K562 (cell line): ENCODE results near the gene EXT2. TPM values are rescaled to one million over a fixed set of nuclear protein-coding genes. Genes with fewer than 3 reads are reported as not detected.
A peak's percentile ranks its signal among the peaks of the same experiment; 100 is the strongest.

Experiments used
- ATF3 ChIP-seq, 2 experiments: fragments of 450-650 bp in 1 of 2; sonication (generic) in 1 of 2; formaldehyde crosslinking in 1 of 2; IDR thresholded peaks in 1 of 2; conservative IDR thresholded peaks in 1 of 2; 2 replicates each; pipeline versions ENCODE4 v1.6.1 to v1.8.1; 2016 to 2023; ENCODE audit warnings: mild to moderate bottlenecking in 2 of 2, moderate library complexity in 2 of 2, inconsistent platforms in 1 of 2, missing genetic modification reagents in 1 of 2
- DEAF1 ChIP-seq: fragments of 450-650 bp; formaldehyde crosslinking; IDR thresholded peaks from 2 replicates; pipeline ENCODE4 v1.4.0; 2020; ENCODE audit warnings: mild to moderate bottlenecking, moderate library complexity
- ERF ChIP-seq: fragments of 450-650 bp; formaldehyde crosslinking; IDR thresholded peaks from 2 replicates; pipeline ENCODE4 v1.4.0; 2020; ENCODE audit warnings: mild to moderate bottlenecking, mixed read lengths
- FOXJ2 ChIP-seq: fragments of 200-800 bp; sonication (Bioruptor generic); IDR thresholded peaks from 2 replicates; pipeline ENCODE4 v1.6.1; 2016; ENCODE audit warnings: missing genetic modification characterization, missing compliant biosample characterization
- GTF2E2 ChIP-seq: fragments of 200-800 bp; sonication (Bioruptor generic); IDR thresholded peaks from 2 replicates; pipeline ENCODE4 v1.6.1; 2016; ENCODE audit warnings: missing genetic modification characterization, missing compliant biosample characterization
- HOXB6 ChIP-seq: fragments of 250-450 bp; sonication (Bioruptor Pico); IDR thresholded peaks from 2 replicates; pipeline ENCODE4 v1.5.1; 2022; ENCODE audit warnings: mild to moderate bottlenecking, borderline replicate concordance
- MAZ ChIP-seq, 2 experiments: fragments of 450-650 bp in 1 of 2; sonication (generic) in 1 of 2; formaldehyde crosslinking; IDR thresholded peaks in 1 of 2; conservative IDR thresholded peaks in 1 of 2; 2 replicates each; pipeline versions ENCODE4 v1.4.0 to v1.5.0; 2020; ENCODE audit warnings: mild to moderate bottlenecking in 1 of 2, missing genetic modification reagents in 1 of 2
- SMC3 ChIP-seq: conservative IDR thresholded peaks from 2 replicates; pipeline ENCODE4 v1.6.1; 2011; ENCODE audit warnings: low read depth, low read length, improper control_type of control experiment; ENCODE audit not compliant: insufficient read depth
- SPI1 ChIP-seq: IDR thresholded peaks from 2 replicates; pipeline ENCODE4 v1.6.1; 2011; ENCODE audit warnings: low read depth, low read length, control low read depth, borderline replicate concordance
- TEAD4 ChIP-seq, 2 experiments: sonication (generic) in 1 of 2; formaldehyde crosslinking in 1 of 2; IDR thresholded peaks; 2 replicates each; pipeline versions ENCODE4 v1.6.1 to v1.8.0; 2012 to 2022; ENCODE audit warnings: borderline replicate concordance in 1 of 2, inconsistent platforms in 1 of 2, low read length in 1 of 2, mild to moderate bottlenecking in 1 of 2, missing genetic modification reagents in 1 of 2
- ZKSCAN8 ChIP-seq: fragments of 200-800 bp; sonication (Bioruptor generic); IDR thresholded peaks from 2 replicates; pipeline ENCODE4 v1.6.1; 2016; ENCODE audit warnings: missing genetic modification characterization, missing compliant biosample characterization
- ZNF140 ChIP-seq: fragments of 250-450 bp; sonication (Bioruptor Pico); IDR thresholded peaks from 2 replicates; pipeline ENCODE4 v1.8.0; 2021; ENCODE audit warnings: moderate library complexity, mild to moderate bottlenecking, inconsistent platforms
- ZNF316 ChIP-seq: fragments of 450-650 bp; IDR thresholded peaks from 2 replicates; pipeline ENCODE4 v1.6.1; 2016
- ZNF518B ChIP-seq: fragments of 250-450 bp; sonication (Bioruptor Pico); IDR thresholded peaks from 2 replicates; pipeline ENCODE4 v1.5.0; 2021; ENCODE audit warnings: mild to moderate bottlenecking, moderate library complexity
- polyA plus RNA-seq, 8 experiments: library from polyadenylated mRNA; depleted of rRNA in 4 of 8; stranded (reverse) in 5 of 8; unstranded in 3 of 8; fragments of >200 nt; fragmentation: Nextera tagmentation in 2 of 8; fragmentation: Illumina TruSeq in 1 of 8; extraction: Ambion mirVana in 2 of 8; extraction: Trizol in 1 of 8; gene quantifications; 2 replicates each; pipeline versions ENCODE4 v1.2.1 to v1.2.3, GENCODE V29; 2011 to 2014; ENCODE audit warnings: inconsistent platforms in 1 of 8, missing spikeins in 1 of 8
- total RNA-seq, 7 experiments: library from RNA; depleted of rRNA in 6 of 7; stranded (reverse); fragments of >200 nt in 6 of 7; fragmentation: Illumina TruSeq in 2 of 7; extraction: Trizol in 2 of 7; gene quantifications; 2 replicates each; pipeline versions ENCODE4 v1.2.1 to v1.2.3, GENCODE V29; 2011 to 2021; ENCODE audit warnings: low replicate concordance in 1 of 7

The EXT2 gene
- total and polyA plus RNA-seq, 9 of the 15 experiments (the other 6 are each of a cell fraction or from before 2014, with no cell fraction given): 7.5 to 52.1 (median 38.1) TPM

- TF ChIP-seq HOXB6 (CRISPR knock-in tag) (no peak), ATF3 (IDR thresholded peaks at IDR 0.05) (no peak), ATF3 (CRISPR knock-in tag; conservative IDR thresholded peaks at IDR 0.05) (no peak), ZNF316 (peak; percentile 26; the same call in 1 of the 2 replicates), SMC3 (peak; percentile 49), ZKSCAN8 (CRISPR knock-in tag) (no peak), SPI1 (0 out of 2 replicates have a peak, but pooled peaks have one; percentile 19), MAZ (CRISPR knock-in tag; conservative IDR thresholded peaks at IDR 0.05 in 1 of 2, IDR thresholded peaks at IDR 0.05 in 1 of 2) (0 out of 4 replicates have a peak, but pooled peaks of 1 of the 2 experiments have one; percentile 27), ZNF518B (no peak), ERF (no peak), GTF2E2 (tag) (no peak), TEAD4 (IDR thresholded peaks at IDR 0.05; ENCODE audit: low read length) (0 out of 2 replicates have a peak, but pooled peaks have one; percentile 9), TEAD4 (CRISPR knock-in tag; IDR thresholded peaks at IDR 0.05; ENCODE audit: borderline replicate concordance) (no peak), ZNF140 (no peak), FOXJ2 (tag) (0 out of 2 replicates have a peak, but pooled peaks have one; percentile 45), DEAF1 (CRISPR knock-in tag) (peak; percentile 26; the same call in 1 of the 2 replicates)
Observed at GRCh38 chr11:44110231-44110679, 14.8 kb downstream of the EXT2 start (continued).
